Tibial artery (tissue), 4 donors: ENCODE data around the gene ZNF644.

Experiments used
- DNase-seq, 2 donors: peaks; one replicate each; pipeline ENCODE4 v3.0.0-alpha.2; 2019
- H3K27ac ChIP-seq, 2 donors: fragments of 200-600 bp; sonication (generic) in 1 of 2; 1 replicate in 1 of 2; 2 replicates in 1 of 2; pipeline ENCODE4 v1.5.1; 2018 to 2019; ENCODE audit warnings: mild to moderate bottlenecking in 1 of 2
- H3K27me3 ChIP-seq, 2 donors: fragments of 200-600 bp; sonication (generic) in 1 of 2; one replicate each; pipeline versions ENCODE4 v1.5.1 to v1.6.0; 2016 to 2019
- H3K36me3 ChIP-seq, 3 donors: fragments of 200-600 bp; sonication (generic) in 2 of 3; one replicate each; pipeline ENCODE4 v1.5.1; 2016 to 2019; ENCODE audit warnings: mild to moderate bottlenecking in 2 of 3
- H3K4me1 ChIP-seq, 4 donors: fragments of 200-600 bp; sonication (generic) in 2 of 4; 1 replicate in 3 of 4; 2 replicates in 1 of 4; pipeline ENCODE4 v1.5.1; 2016 to 2019
- H3K4me3 ChIP-seq, 2 donors: fragments of 200-600 bp; sonication (generic) in 1 of 2; 1 replicate in 1 of 2; 2 replicates in 1 of 2; pipeline ENCODE4 v1.5.1; 2018 to 2019; ENCODE audit warnings: mild to moderate bottlenecking in 2 of 2
- H3K9me3 ChIP-seq, 3 donors: fragments of 200-600 bp; sonication (generic) in 1 of 3; one replicate each; pipeline ENCODE4 v1.5.1; 2016 to 2019
- CTCF ChIP-seq, 2 experiments: fragments of 200-600 bp in 1 of 2; fragments of 450-650 bp in 1 of 2; IDR thresholded peaks; one replicate each; pipeline ENCODE4 v1.5.1; 2017 to 2019; ENCODE audit warnings: antibody characterized with exemption in 2 of 2, mild to moderate bottlenecking in 1 of 2, moderate library complexity in 1 of 2
- intact Hi-C: fragments of 100-400 bp; cut with DNase I; formaldehyde crosslinking; loops from one replicate; pipeline ENCODE4 v1.15.0; 2023; ENCODE audit warnings: low total_unique reads

The ZNF644 gene

GRCh38 chr1:91038582-91038981 lies 16.7 kb upstream of the ZNF644 start:
- Histone ChIP-seq H3K27ac (no peak overlapping the region), H3K4me3 (no peak overlapping the region), H3K9me3 (peaks cover 0 to 8% (median 7%) of the 10 kb centered on the region in 3 donors), H3K4me1 (no peaks in the 10 kb centered on the region), H3K27me3 (peaks cover 0 to 2% of the 10 kb centered on the region in 2 donors), H3K36me3 (no peaks in the 10 kb centered on the region)
- no peak for DNase-seq
- intact Hi-C loops = no loop called here
- TF ChIP-seq CTCF (IDR thresholded peaks at IDR 0.05) = no peak

GRCh38 chr1:91036894-91037829 lies 15.3 kb upstream of the ZNF644 start:
- Histone ChIP-seq H3K4me1 (no peaks in the 10 kb centered on the region), H3K9me3 (peaks cover 0 to 5% (median 0%) of the 10 kb centered on the region in 3 donors), H3K4me3 (no peak overlapping the region), H3K27me3 (peaks cover 0 to 5% of the 10 kb centered on the region in 2 donors), H3K27ac (no peak overlapping the region), H3K36me3 (no peaks in the 10 kb centered on the region)
- DNase-seq = no peak
- no peak for TF ChIP-seq CTCF (IDR thresholded peaks at IDR 0.05)
- intact Hi-C loops = no loop called here

- Histone ChIP-seq H3K27ac (no peak overlapping the region), H3K36me3 (no peaks in the 10 kb centered on the region), H3K4me1 (no peaks in the 10 kb centered on the region), H3K27me3 (peaks cover 0 to 9% of the 10 kb centered on the region in 2 donors), H3K9me3 (no peaks in the 10 kb centered on the region), H3K4me3 (no peak overlapping the region)
- TF ChIP-seq CTCF (IDR thresholded peaks at IDR 0.05) = no peak
- intact Hi-C loops = no loop called here
- no peak for DNase-seq
These were observed 10.5 kb upstream of the ZNF644 start for GRCh38 chr1:91032349-91032748.

DNA sequence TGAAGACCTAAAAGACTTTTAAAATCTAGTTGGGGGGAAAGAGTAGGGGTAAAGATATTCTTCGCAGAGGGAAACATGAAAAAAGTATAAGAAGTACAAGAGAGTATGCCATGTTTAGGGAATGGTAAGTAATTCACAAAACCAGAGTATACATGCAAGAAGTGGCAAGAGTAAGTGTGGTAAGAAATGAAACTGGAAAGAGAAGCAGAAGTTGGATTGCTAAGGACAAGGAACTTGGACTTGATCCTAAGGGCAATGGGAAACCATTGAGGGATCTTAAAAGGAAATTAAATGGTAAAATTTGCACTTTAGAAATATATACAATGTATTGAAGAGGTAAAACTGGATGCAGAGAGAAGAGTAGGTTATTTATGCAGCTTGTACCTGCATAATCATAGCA lies 9.2 kb upstream of the ZNF644 start:
- H3K4me1 ChIP-seq = no peaks in the 10 kb centered on the region
- peaks cover 0 to 9% of the 10 kb centered on the region in 2 donors for H3K27me3 ChIP-seq
- intact Hi-C loops = no loop called here
- H3K4me3 ChIP-seq = no peak overlapping the region
- TF ChIP-seq CTCF (IDR thresholded peaks at IDR 0.05) = no peak
- H3K27ac ChIP-seq = no peak overlapping the region
- no peaks in the 10 kb centered on the region for H3K36me3 ChIP-seq
- no peaks in the 10 kb centered on the region for H3K9me3 ChIP-seq
- no peak for DNase-seq

- H3K27me3 ChIP-seq = peaks cover 0 to 5% of the 10 kb centered on the region in 2 donors
- no peak overlapping the region for H3K4me3 ChIP-seq
- TF ChIP-seq CTCF (IDR thresholded peaks at IDR 0.05) = no peak
- intact Hi-C loops = no loop called here
- H3K9me3 ChIP-seq = no peaks in the 10 kb centered on the region
- H3K4me1 ChIP-seq = peaks cover 0 to 10% (median 0%) of the 10 kb centered on the region in 4 donors
- DNase-seq = no peak
- no peaks in the 10 kb centered on the region for H3K36me3 ChIP-seq
- H3K27ac ChIP-seq = no peak overlapping the region
These were observed 4.9 kb upstream of the ZNF644 start for GRCh38 chr1:91026777-91027176.
